ENCODE data around the gene SERPINE2. TPM values are rescaled to one million over a fixed set of nuclear protein-coding genes. Genes with fewer than 3 reads are reported as not detected.

Gene SERPINE2
- total and polyA plus RNA-seq, 2 donors (not counting 3 experiments of a cell fraction or from before 2014, with no cell fraction given) = 4.0 to 8.8 TPM

- Histone ChIP-seq H3K79me2 (ENCODE audit: control insufficient read depth, insufficient read depth, low read length) (no peaks in the 10 kb centered on the region), H3K4me1 (ENCODE audit: control insufficient read depth, extremely low read depth, insufficient read depth, low read length) (peaks cover 6% of the 10 kb centered on the region), H3K4me2 (ENCODE audit: insufficient read depth, low read length) (no peak overlapping the region), H3K36me3 (ENCODE audit: control insufficient read depth in 2 of 2, extremely low read depth in 1 of 2, insufficient read depth in 2 of 2, low read length in 2 of 2) (no peaks in the 10 kb centered on the region), H4K20me1 (replicated peaks; ENCODE audit: control insufficient read depth, extremely low read depth, insufficient read depth, low read length) (no peaks in the 10 kb centered on the region), H3K9me3 (replicated peaks; ENCODE audit: control insufficient read depth, insufficient read depth, low read length) (no peaks in the 10 kb centered on the region), H2AFZ (ENCODE audit: low read depth, low read length) (no peak overlapping the region), H3K4me3 (replicated peaks in 1 of 3; ENCODE audit: insufficient read depth in 1 of 3, low read depth in 1 of 3, low read length in 3 of 3) (no peak overlapping the region), H3K9me1 (replicated peaks; ENCODE audit: control insufficient read depth, extremely low read depth, insufficient read depth, low read length) (no peaks in the 10 kb centered on the region), H3K27me3 (ENCODE audit: control insufficient read depth in 2 of 2, insufficient read depth in 2 of 2, low read length in 2 of 2) (peaks cover 0 to 6% of the 10 kb centered on the region in 2 experiments), H3K27ac (ENCODE audit: insufficient read depth, low read depth, low read length) (no peak overlapping the region), H3K9ac (replicated peaks; ENCODE audit: extremely low read depth, insufficient read depth, low read length) (no peak overlapping the region)
- DNase-seq (ENCODE audit: low read depth, low spot score) (no peak), FAIRE-seq (no peak)
- CTCF ChIA-PET = interaction anchor here (1.6 to 2.6 kb wide), 4 partner anchors 11 to 303 kb away, joined by 8 to 15 read pairs (median 12); no protein-coding TSS in a partner anchor
- TF ChIP-seq MAX (IDR thresholded peaks at IDR 0.05; ENCODE audit: insufficient read depth, insufficient read length) = no peak
- TF ChIP-seq EZH2 (IDR thresholded peaks at IDR 0.05; ENCODE audit: borderline replicate concordance, low read depth, low read length, severe bottlenecking) = no peak
- TF ChIP-seq JUN (IDR thresholded peaks at IDR 0.05; ENCODE audit: borderline replicate concordance, insufficient read depth, insufficient read length, low read depth) = no peak
- intact Hi-C loops (cut with micrococcal nuclease) = no loop called here
- no TSS peak for BruUV-seq (replicated peaks)
- dilution Hi-C loops (cut with MboI; ENCODE audit: extremely low pct_ligation_motif_present, low sequenced_read_pairs) = no loop called here
- POLR2A ChIA-PET = no interaction called here
Observed at GRCh38 chr2:223981241-223981640, 57.8 kb downstream of the SERPINE2 start.

GRCh38 chr2:223980803-223981202, 58.3 kb downstream of the SERPINE2 start:
- no peak overlapping the region for H3K4me2 ChIP-seq (ENCODE audit: insufficient read depth, low read length)
- CTCF ChIA-PET = interaction anchor here (1.4 to 2.6 kb wide), 4 partner anchors 10 to 304 kb away, joined by 7 to 15 read pairs (median 12); no protein-coding TSS in a partner anchor
- dilution Hi-C loops (cut with MboI; ENCODE audit: extremely low pct_ligation_motif_present, low sequenced_read_pairs) = no loop called here
- no peaks in the 10 kb centered on the region for H3K79me2 ChIP-seq (ENCODE audit: control insufficient read depth, insufficient read depth, low read length)
- peaks cover 6% of the 10 kb centered on the region for H3K4me1 ChIP-seq (ENCODE audit: control insufficient read depth, extremely low read depth, insufficient read depth, low read length)
- H3K9me3 ChIP-seq (replicated peaks; ENCODE audit: control insufficient read depth, insufficient read depth, low read length) = no peaks in the 10 kb centered on the region
- intact Hi-C loops (cut with micrococcal nuclease) = no loop called here
- H3K27me3 ChIP-seq (ENCODE audit: control insufficient read depth in 2 of 2, insufficient read depth in 2 of 2, low read length in 2 of 2) = peaks cover 0 to 3% of the 10 kb centered on the region in 2 experiments
- TF ChIP-seq CTCF (IDR thresholded peaks at IDR 0.05; ENCODE audit: extremely low read depth in 1 of 2, insufficient read depth in 1 of 2, low read depth in 1 of 2, low read length in 2 of 2) (no peak), POLR2AphosphoS5 (IDR thresholded peaks at IDR 0.05; ENCODE audit: insufficient read depth, low read depth, low read length) (no peak), POLR2A (IDR thresholded peaks at IDR 0.05; ENCODE audit: low read depth, low read length) (no peak), JUN (IDR thresholded peaks at IDR 0.05; ENCODE audit: borderline replicate concordance, insufficient read depth, insufficient read length, low read depth) (no peak), EZH2 (IDR thresholded peaks at IDR 0.05; ENCODE audit: borderline replicate concordance, low read depth, low read length, severe bottlenecking) (no peak), MYC (IDR thresholded peaks at IDR 0.05; ENCODE audit: low read depth, low read length) (no peak), GATA2 (IDR thresholded peaks at IDR 0.05; ENCODE audit: insufficient read depth, insufficient read length, low read depth, low read length) (no peak), FOS (IDR thresholded peaks at IDR 0.05; ENCODE audit: borderline replicate concordance, insufficient read depth, low read length) (no peak), MAX (IDR thresholded peaks at IDR 0.05; ENCODE audit: insufficient read depth, insufficient read length) (no peak)
- H4K20me1 ChIP-seq (replicated peaks; ENCODE audit: control insufficient read depth, extremely low read depth, insufficient read depth, low read length) = no peaks in the 10 kb centered on the region
- H2AFZ ChIP-seq (ENCODE audit: low read depth, low read length) = no peak overlapping the region
- no peaks in the 10 kb centered on the region for H3K36me3 ChIP-seq (ENCODE audit: control insufficient read depth in 2 of 2, extremely low read depth in 1 of 2, insufficient read depth in 2 of 2, low read length in 2 of 2)
- POLR2A ChIA-PET = no interaction called here
- DNase-seq (ENCODE audit: low read depth, low spot score) = no peak
- H3K9me1 ChIP-seq (replicated peaks; ENCODE audit: control insufficient read depth, extremely low read depth, insufficient read depth, low read length) = no peaks in the 10 kb centered on the region
- BruUV-seq (replicated peaks) = no TSS peak
- no peak for FAIRE-seq
- H3K9ac ChIP-seq (replicated peaks; ENCODE audit: extremely low read depth, insufficient read depth, low read length) = no peak overlapping the region
- H3K4me3 ChIP-seq (replicated peaks in 1 of 3; ENCODE audit: insufficient read depth in 1 of 3, low read depth in 1 of 3, low read length in 3 of 3) = no peak overlapping the region
- H3K27ac ChIP-seq (ENCODE audit: insufficient read depth, low read depth, low read length) = no peak overlapping the region

All from endothelial cell of umbilical vein (primary cell).